HL-60 (cell line): ENCODE results near the gene SPDYE3.

Source experiments
- POLR2AphosphoS5 ChIP-seq: IDR thresholded peaks from 2 replicates; pipeline ENCODE4 v1.6.1; 2012; ENCODE audit warnings: low read depth
- TF ChIP-seq, protein P1 (sequence below): IDR thresholded peaks from one replicate; pipeline ENCODE4 v1.5.1; 2011; ENCODE audit warnings: low read length, control low read depth, inconsistent platforms; ENCODE audit not compliant: insufficient read depth

DNA sequence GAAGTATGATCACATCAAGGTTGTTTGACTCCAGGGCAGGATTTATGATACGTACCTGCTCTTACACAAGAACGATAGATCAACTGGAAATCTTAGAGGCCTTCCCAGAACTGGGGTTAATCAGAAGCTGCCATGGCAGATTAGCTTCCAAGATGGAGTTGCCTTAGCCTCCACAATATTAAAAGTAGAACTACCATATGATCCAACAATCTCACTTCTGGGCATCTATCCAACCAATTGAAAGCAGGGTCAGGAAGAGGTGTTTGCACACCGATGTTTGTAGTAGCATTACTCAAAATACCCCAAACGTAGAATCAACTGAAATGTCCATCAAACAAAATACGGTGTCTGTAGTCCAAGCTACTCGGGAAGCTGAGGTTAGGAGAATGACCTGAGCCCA is 57.0 kb downstream of the SPDYE3 start:
- TF ChIP-seq, protein P1, sequence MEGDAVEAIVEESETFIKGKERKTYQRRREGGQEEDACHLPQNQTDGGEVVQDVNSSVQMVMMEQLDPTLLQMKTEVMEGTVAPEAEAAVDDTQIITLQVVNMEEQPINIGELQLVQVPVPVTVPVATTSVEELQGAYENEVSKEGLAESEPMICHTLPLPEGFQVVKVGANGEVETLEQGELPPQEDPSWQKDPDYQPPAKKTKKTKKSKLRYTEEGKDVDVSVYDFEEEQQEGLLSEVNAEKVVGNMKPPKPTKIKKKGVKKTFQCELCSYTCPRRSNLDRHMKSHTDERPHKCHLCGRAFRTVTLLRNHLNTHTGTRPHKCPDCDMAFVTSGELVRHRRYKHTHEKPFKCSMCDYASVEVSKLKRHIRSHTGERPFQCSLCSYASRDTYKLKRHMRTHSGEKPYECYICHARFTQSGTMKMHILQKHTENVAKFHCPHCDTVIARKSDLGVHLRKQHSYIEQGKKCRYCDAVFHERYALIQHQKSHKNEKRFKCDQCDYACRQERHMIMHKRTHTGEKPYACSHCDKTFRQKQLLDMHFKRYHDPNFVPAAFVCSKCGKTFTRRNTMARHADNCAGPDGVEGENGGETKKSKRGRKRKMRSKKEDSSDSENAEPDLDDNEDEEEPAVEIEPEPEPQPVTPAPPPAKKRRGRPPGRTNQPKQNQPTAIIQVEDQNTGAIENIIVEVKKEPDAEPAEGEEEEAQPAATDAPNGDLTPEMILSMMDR: no peak
- no peak for TF ChIP-seq POLR2AphosphoS5
